Mesenchymal stem cell (in vitro differentiated cells and primary cell): ENCODE data around the gene DLL1.

Source experiments
- DNase-seq: peaks from one replicate; pipeline ENCODE4 v3.0.0-alpha.2; 2013
- H2AFZ ChIP-seq: one replicate; pipeline ENCODE4 v1.6.1; 2013; ENCODE audit warnings: low read depth, mild to moderate bottlenecking, control low read depth, inconsistent platforms, low read length, moderate library complexity
- H2AK5ac ChIP-seq: 2 replicates; pipeline ENCODE4 v1.6.1; 2013; ENCODE audit warnings: low read length, moderate library complexity, mild to moderate bottlenecking, inconsistent platforms; ENCODE audit not compliant: severe bottlenecking
- H2BK120ac ChIP-seq: one replicate; pipeline ENCODE4 v1.6.1; 2013; ENCODE audit warnings: low read depth, mild to moderate bottlenecking, inconsistent platforms, low read length, moderate library complexity
- H2BK12ac ChIP-seq, 2 experiments: one replicate each; pipeline ENCODE4 v1.6.1; 2013; ENCODE audit warnings: inconsistent platforms in 2 of 2, low read length in 2 of 2, mild to moderate bottlenecking in 2 of 2, moderate library complexity in 2 of 2, control low read depth in 1 of 2
- H2BK15ac ChIP-seq: one replicate; pipeline ENCODE4 v1.6.1; 2013; ENCODE audit warnings: mild to moderate bottlenecking, low read depth, inconsistent platforms; ENCODE audit not compliant: poor library complexity, severe bottlenecking
- H2BK5ac ChIP-seq: 2 replicates; pipeline ENCODE4 v1.6.1; 2013; ENCODE audit warnings: low read depth, mild to moderate bottlenecking, low read length, control low read depth, inconsistent platforms; ENCODE audit not compliant: poor library complexity, severe bottlenecking
- H3K14ac ChIP-seq, 2 experiments: one replicate each; pipeline ENCODE4 v1.6.1; 2013; ENCODE audit warnings: inconsistent platforms in 2 of 2, low read length in 2 of 2, control low read depth in 1 of 2, mild to moderate bottlenecking in 1 of 2, moderate library complexity in 1 of 2
- H3K18ac ChIP-seq, 2 experiments: one replicate each; pipeline ENCODE4 v1.6.1; 2013; ENCODE audit warnings: inconsistent platforms in 2 of 2, low read length in 2 of 2, control low read depth in 1 of 2, low read depth in 1 of 2, mild to moderate bottlenecking in 1 of 2
- H3K23ac ChIP-seq, 2 experiments: one replicate each; pipeline ENCODE4 v1.6.1; 2013; ENCODE audit warnings: inconsistent platforms in 2 of 2, low read length in 2 of 2, mild to moderate bottlenecking in 2 of 2, moderate library complexity in 2 of 2, control low read depth in 1 of 2
- H3K27ac ChIP-seq: 2 replicates; pipeline ENCODE4 v1.5.1; 2013; ENCODE audit warnings: mild to moderate bottlenecking, moderate library complexity, low read length, control low read depth, inconsistent platforms; ENCODE audit not compliant: poor library complexity, severe bottlenecking
- H3K27me3 ChIP-seq, 2 experiments: 2 replicates each; pipeline versions ENCODE4 v1.6.1 to v1.7.0; 2013; ENCODE audit warnings: low read length in 2 of 2, mild to moderate bottlenecking in 2 of 2, moderate library complexity in 2 of 2, control low read depth in 1 of 2, inconsistent platforms in 1 of 2; ENCODE audit not compliant: control insufficient read depth in 1 of 2, insufficient read depth in 1 of 2
- H3K36me3 ChIP-seq, 2 experiments: 2 replicates each; pipeline versions ENCODE4 v1.6.1 to v1.7.0; 2013; ENCODE audit warnings: low read length in 2 of 2, control low read depth in 1 of 2, inconsistent platforms in 1 of 2, low read depth in 1 of 2, mild to moderate bottlenecking in 1 of 2; ENCODE audit not compliant: insufficient read depth in 2 of 2, control insufficient read depth in 1 of 2
- H3K4ac ChIP-seq, 2 experiments: one replicate each; pipeline ENCODE4 v1.6.1; 2013; ENCODE audit warnings: inconsistent platforms in 2 of 2, low read length in 2 of 2, mild to moderate bottlenecking in 2 of 2, moderate library complexity in 2 of 2, control low read depth in 1 of 2, low read depth in 1 of 2
- H3K4me1 ChIP-seq: 2 replicates; pipeline ENCODE4 v1.6.1; 2013; ENCODE audit warnings: low read depth, low read length, control low read depth; ENCODE audit not compliant: control insufficient read depth, insufficient read depth
- H3K4me2 ChIP-seq: 2 replicates; pipeline ENCODE4 v1.6.1; 2013; ENCODE audit warnings: low read length, mild to moderate bottlenecking, inconsistent platforms; ENCODE audit not compliant: poor library complexity, severe bottlenecking
- H3K4me3 ChIP-seq, 2 experiments: 2 replicates each; pipeline versions ENCODE4 v1.5.1 to v1.7.0; 2013; ENCODE audit warnings: low read length in 2 of 2, mild to moderate bottlenecking in 2 of 2, control low read depth in 1 of 2, low read depth in 1 of 2; ENCODE audit not compliant: insufficient read depth in 1 of 2
- H3K79me1 ChIP-seq: replicated peaks from 2 replicates; pipeline ENCODE4 v1.6.1; 2013; ENCODE audit warnings: mild to moderate bottlenecking, control low read depth, low read length, inconsistent platforms; ENCODE audit not compliant: poor library complexity, severe bottlenecking
- H3K9ac ChIP-seq: 2 replicates; pipeline ENCODE4 v1.7.0; 2013; ENCODE audit warnings: mild to moderate bottlenecking, low read length, moderate library complexity
- H3K9me3 ChIP-seq: 2 replicates; pipeline ENCODE4 v1.7.0; 2013; ENCODE audit warnings: mild to moderate bottlenecking, low read length; ENCODE audit not compliant: control insufficient read depth
- H4K8ac ChIP-seq: one replicate; pipeline ENCODE4 v1.6.1; 2013; ENCODE audit warnings: inconsistent platforms, mild to moderate bottlenecking, low read length, moderate library complexity
- H4K91ac ChIP-seq: one replicate; pipeline ENCODE4 v1.6.1; 2013; ENCODE audit warnings: mild to moderate bottlenecking, low read length, inconsistent platforms
- WGBS: methylation state at CpG from one replicate; pipeline ENCODE4 v1.1.7; 2013; ENCODE audit warnings: mixed read lengths; 5-methylcytosine and 5-hydroxymethylcytosine counted together

Gene DLL1

DNA sequence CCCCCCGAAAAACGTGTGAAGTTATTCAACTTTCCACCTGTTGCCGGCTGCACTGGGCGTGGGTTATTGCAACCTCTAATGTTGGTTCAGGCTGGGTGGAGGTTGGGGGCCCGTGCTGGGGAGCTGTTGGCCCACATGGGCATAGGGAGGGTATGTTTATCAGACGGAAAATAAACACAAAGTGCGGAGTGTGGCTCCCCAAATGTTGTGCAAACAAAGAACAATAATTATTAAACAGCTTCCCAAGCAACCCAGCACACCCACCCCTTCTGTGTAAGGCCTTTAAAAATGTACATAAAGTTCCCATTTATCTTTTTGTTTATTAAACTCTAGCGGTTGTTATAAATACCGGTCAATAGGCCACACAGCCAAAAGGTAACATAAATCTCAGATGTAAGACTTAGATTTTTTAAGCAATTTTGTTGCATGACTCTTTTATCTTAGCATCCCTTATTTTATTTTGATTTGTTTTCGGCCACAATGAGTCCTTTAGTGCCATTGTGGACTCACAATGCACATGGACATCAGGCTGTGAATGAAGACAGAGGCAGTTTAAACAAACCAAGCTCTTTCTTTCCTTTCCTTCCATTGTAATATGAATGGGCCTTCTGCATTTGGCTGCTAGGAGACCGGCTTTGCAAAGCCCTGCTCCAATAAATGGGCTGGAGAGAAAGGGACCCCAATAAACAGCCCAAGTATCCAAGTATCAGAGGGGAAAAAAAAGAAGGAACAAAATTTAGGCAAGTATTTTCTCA lies 6.9 kb upstream of the DLL1 start:
- Histone ChIP-seq H3K9ac (no peak overlapping the region), H3K4ac (no peak overlapping the region), H3K36me3 (no peaks in the 10 kb centered on the region), H4K91ac (no peak overlapping the region), H2BK120ac (no peak overlapping the region), H2AK5ac (no peak overlapping the region), H2BK15ac (no peak overlapping the region), H3K4me1 (peaks cover 26% of the 10 kb centered on the region), H3K14ac (no peak overlapping the region), H3K79me1 (no peaks in the 10 kb centered on the region), H2BK12ac (no peak overlapping the region), H3K4me2 (no peak overlapping the region), H3K4me3 (no peak overlapping the region), H3K9me3 (no peaks in the 10 kb centered on the region), H3K27me3 (peaks cover 43 to 66% of the 10 kb centered on the region in 2 experiments), H3K18ac (no peak overlapping the region), H4K8ac (no peak overlapping the region), H3K27ac (no peak overlapping the region), H3K23ac (no peak overlapping the region), H2AFZ (no peak overlapping the region), H2BK5ac (no peak overlapping the region)
- 30% methylated on average over 3 of the region's 11 CpGs for WGBS
- DNase-seq: no peak

DNA sequence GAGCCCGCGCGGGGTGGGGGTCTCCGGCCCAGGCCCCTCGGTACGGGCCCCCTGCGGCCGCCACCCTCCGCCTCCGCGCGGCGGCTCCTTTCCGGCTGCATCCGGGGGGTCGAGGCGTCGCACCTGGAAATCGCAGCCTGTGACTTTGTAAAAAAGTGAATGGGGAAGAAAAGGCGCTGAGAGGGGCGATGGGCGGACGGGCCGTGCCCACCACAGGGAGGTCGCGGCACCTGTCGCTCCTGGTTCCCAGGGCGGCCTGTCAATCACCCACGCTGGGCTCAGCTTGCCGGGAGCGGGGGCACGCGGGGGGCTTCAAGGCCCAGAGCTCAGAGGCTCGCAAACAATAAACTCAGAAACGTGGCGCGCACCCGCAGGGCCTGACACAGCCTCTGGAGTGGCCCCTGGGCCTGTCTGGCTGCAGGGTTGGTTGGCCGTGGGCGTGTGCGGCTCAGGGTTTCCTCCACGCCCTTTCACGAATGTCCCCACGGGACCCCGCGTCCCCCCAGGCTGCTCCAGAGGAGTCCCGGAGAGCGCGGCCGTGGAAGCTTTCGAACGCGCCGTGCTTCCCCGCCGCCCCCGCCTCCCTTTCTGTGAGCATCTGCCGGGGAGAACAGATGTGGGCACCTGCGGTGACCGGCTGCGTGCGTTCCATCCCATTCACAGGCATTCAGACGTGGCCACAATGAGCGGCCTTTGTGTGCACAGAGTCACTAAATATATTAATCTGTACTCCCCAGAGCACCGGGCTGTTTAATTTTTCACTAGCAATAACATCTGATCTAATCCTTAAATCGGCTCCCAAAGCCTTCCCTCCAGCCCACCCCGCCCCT lies 6.1 kb upstream of the DLL1 start:
- Histone ChIP-seq H3K4me1 (peaks cover 31% of the 10 kb centered on the region), H2AFZ (no peak overlapping the region), H2BK15ac (no peak overlapping the region), H3K27ac (no peak overlapping the region), H3K23ac (no peak overlapping the region), H3K27me3 (peaks cover 51 to 74% of the 10 kb centered on the region in 2 experiments), H3K9ac (no peak overlapping the region), H3K4ac (no peak overlapping the region), H2BK5ac (peak overlapping the region; percentile 26), H4K91ac (peak overlapping the region; percentile 29), H3K9me3 (no peaks in the 10 kb centered on the region), H2AK5ac (no peak overlapping the region), H3K4me3 (peak overlapping the region in 1 of 2 experiments; percentile 46), H3K4me2 (peak overlapping the region; percentile 88), H2BK12ac (no peak overlapping the region), H3K36me3 (no peaks in the 10 kb centered on the region), H2BK120ac (no peak overlapping the region), H3K18ac (no peak overlapping the region), H3K14ac (no peak overlapping the region), H3K79me1 (no peaks in the 10 kb centered on the region), H4K8ac (no peak overlapping the region)
- no peak for DNase-seq
- 9% methylated on average over 62 of the region's 67 CpGs for WGBS

DNA sequence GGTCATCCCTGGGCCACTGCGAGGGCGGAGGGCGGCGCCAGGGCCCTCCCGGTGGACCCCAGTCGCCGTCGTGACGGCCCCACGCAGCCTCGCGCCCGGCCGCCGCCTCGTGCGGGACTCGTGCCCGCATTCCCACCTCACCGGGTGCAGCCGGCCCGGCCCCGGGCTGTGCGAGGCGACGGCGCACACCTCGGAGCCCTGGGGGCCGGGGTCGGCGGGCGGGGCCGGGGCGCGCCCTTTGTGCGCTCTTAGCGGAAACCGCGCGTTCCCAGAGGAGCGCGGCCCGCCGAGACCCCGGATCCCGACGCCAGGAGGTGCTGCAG lies 5.5 kb upstream of the DLL1 start:
- H3K4me2 ChIP-seq: peak overlapping the region; percentile 88
- H3K36me3 ChIP-seq: no peaks in the 10 kb centered on the region
- no peak overlapping the region for H2AK5ac ChIP-seq
- no peak overlapping the region for H4K91ac ChIP-seq
- DNase-seq: no peak
- H3K14ac ChIP-seq: peak overlapping the region in 1 of 2 experiments; percentile 87
- 4% methylated on average over 30 of the region's 47 CpGs for WGBS
- peaks cover 57 to 78% of the 10 kb centered on the region in 2 experiments for H3K27me3 ChIP-seq
- H3K4me3 ChIP-seq: peak overlapping the region; percentile 46 to 69
- peaks cover 37% of the 10 kb centered on the region for H3K4me1 ChIP-seq
- peak overlapping the region; percentile 50 to 82 for H3K18ac ChIP-seq
- H2BK5ac ChIP-seq: no peak overlapping the region
- no peak overlapping the region for H3K27ac ChIP-seq
- no peaks in the 10 kb centered on the region for H3K9me3 ChIP-seq
- peak overlapping the region; percentile 66 for H4K8ac ChIP-seq
- no peak overlapping the region for H2BK120ac ChIP-seq
- no peaks in the 10 kb centered on the region for H3K79me1 ChIP-seq
- no peak overlapping the region for H2BK12ac ChIP-seq
- no peak overlapping the region for H3K9ac ChIP-seq
- H3K4ac ChIP-seq: no peak overlapping the region
- H2BK15ac ChIP-seq: no peak overlapping the region
- peak overlapping the region in 1 of 2 experiments; percentile 66 for H3K23ac ChIP-seq
- H2AFZ ChIP-seq: no peak overlapping the region
